GM23248 (cell line): ENCODE measurements around the gene MYH6. TPM values are rescaled to one million over a fixed set of nuclear protein-coding genes. Genes with fewer than 3 reads are reported as not detected.

ENCODE experiments used
- DNase-seq: peaks from one replicate; pipeline ENCODE4 v3.0.0-alpha.2; 2015
- H2AFZ ChIP-seq: fragments of 200-600 bp; sonication (generic); 2 replicates; pipeline ENCODE4 v1.6.1; 2016; ENCODE audit warnings: antibody characterized with exemption
- H3F3A ChIP-seq: fragments of 200-600 bp; sonication (generic); 2 replicates; pipeline ENCODE4 v1.6.1; 2016; ENCODE audit warnings: mild to moderate bottlenecking, antibody characterized with exemption, mixed run types; ENCODE audit not compliant: insufficient read depth
- H3K27ac ChIP-seq: fragments of 200-600 bp; sonication (generic); 2 replicates; pipeline ENCODE4 v1.5.1; 2016; ENCODE audit warnings: mild to moderate bottlenecking
- H3K27me3 ChIP-seq: fragments of 200-600 bp; sonication (generic); replicated peaks from 2 replicates; pipeline ENCODE4 v1.6.1; 2016; ENCODE audit warnings: mild to moderate bottlenecking; ENCODE audit not compliant: insufficient read depth
- H3K36me3 ChIP-seq: fragments of 200-600 bp; sonication (generic); 2 replicates; pipeline ENCODE4 v1.6.1; 2016; ENCODE audit warnings: low read depth, mild to moderate bottlenecking
- H3K4me1 ChIP-seq: fragments of 200-600 bp; sonication (generic); 2 replicates; pipeline ENCODE4 v1.6.1; 2016; ENCODE audit warnings: mild to moderate bottlenecking; ENCODE audit not compliant: insufficient read depth
- H3K4me2 ChIP-seq: fragments of 200-600 bp; sonication (generic); one replicate; pipeline ENCODE4 v1.6.1; 2016; ENCODE audit warnings: mild to moderate bottlenecking; ENCODE audit not compliant: unreplicated experiment
- H3K4me3 ChIP-seq: fragments of 200-600 bp; sonication (generic); 2 replicates; pipeline ENCODE4 v1.5.1; 2016; ENCODE audit warnings: mild to moderate bottlenecking
- H3K79me2 ChIP-seq: fragments of 200-600 bp; sonication (generic); 2 replicates; pipeline ENCODE4 v1.6.1; 2016; ENCODE audit warnings: mild to moderate bottlenecking; ENCODE audit not compliant: insufficient read depth
- H3K9ac ChIP-seq: fragments of 200-600 bp; sonication (generic); 2 replicates; pipeline ENCODE4 v1.6.1; 2016; ENCODE audit warnings: mild to moderate bottlenecking
- H3K9me2 ChIP-seq: fragments of 200-600 bp; sonication (generic); 2 replicates; pipeline ENCODE4 v1.6.1; 2016; ENCODE audit warnings: mixed run types, mild to moderate bottlenecking, moderate library complexity; ENCODE audit not compliant: insufficient read depth
- H3K9me3 ChIP-seq: fragments of 200-600 bp; sonication (generic); one replicate; pipeline ENCODE4 v1.6.1; 2017; ENCODE audit warnings: low read depth
- H4K20me1 ChIP-seq: fragments of 200-600 bp; sonication (generic); 2 replicates; pipeline ENCODE4 v1.6.0; 2016; ENCODE audit not compliant: insufficient read depth
- EZH2 ChIP-seq: fragments of 200-600 bp; sonication (generic); IDR thresholded peaks from 2 replicates; pipeline ENCODE4 v1.6.1; 2018; ENCODE audit warnings: antibody characterized with exemption, mild to moderate bottlenecking; ENCODE audit not compliant: insufficient read depth, poor library complexity, severe bottlenecking
- EZH2phosphoT487 ChIP-seq: fragments of 200-600 bp; sonication (generic); IDR thresholded peaks from 2 replicates; pipeline ENCODE4 v1.6.1; 2018; ENCODE audit warnings: antibody characterized with exemption, moderate library complexity, mild to moderate bottlenecking, low read depth; ENCODE audit not compliant: insufficient read depth
- WGBS, 2 experiments: methylation state at CpG; one replicate each; pipeline ENCODE4 v1.1.6; 2015 to 2017; ENCODE audit warnings: low lambda C conversion rate in 2 of 2, low coverage in 1 of 2; ENCODE audit errors: missing lambda C conversion rate in 2 of 2; 5-methylcytosine and 5-hydroxymethylcytosine counted together
- in situ Hi-C: fragments of 300-500 bp; cut with MboI; formaldehyde crosslinking; loops from 2 replicates; pipeline ENCODE4 v1.15.0; 2020
- polyA plus RNA-seq: library from polyadenylated mRNA; unstranded; fragments of >200 nt; fragmentation: Nextera tagmentation; extraction: Ambion mirVana; gene quantifications from 2 replicates; pipeline ENCODE4 v1.2.1, GENCODE V29; 2016
- total RNA-seq: library from RNA; depleted of rRNA; stranded (reverse); fragments of >200 nt; shearing (Covaris generic); gene quantifications from 2 replicates; pipeline ENCODE4 v1.2.3, GENCODE V29; 2014

MYH6 gene
- total and polyA plus RNA-seq, 2 experiments from 2014 or later, result not detected

DNA sequence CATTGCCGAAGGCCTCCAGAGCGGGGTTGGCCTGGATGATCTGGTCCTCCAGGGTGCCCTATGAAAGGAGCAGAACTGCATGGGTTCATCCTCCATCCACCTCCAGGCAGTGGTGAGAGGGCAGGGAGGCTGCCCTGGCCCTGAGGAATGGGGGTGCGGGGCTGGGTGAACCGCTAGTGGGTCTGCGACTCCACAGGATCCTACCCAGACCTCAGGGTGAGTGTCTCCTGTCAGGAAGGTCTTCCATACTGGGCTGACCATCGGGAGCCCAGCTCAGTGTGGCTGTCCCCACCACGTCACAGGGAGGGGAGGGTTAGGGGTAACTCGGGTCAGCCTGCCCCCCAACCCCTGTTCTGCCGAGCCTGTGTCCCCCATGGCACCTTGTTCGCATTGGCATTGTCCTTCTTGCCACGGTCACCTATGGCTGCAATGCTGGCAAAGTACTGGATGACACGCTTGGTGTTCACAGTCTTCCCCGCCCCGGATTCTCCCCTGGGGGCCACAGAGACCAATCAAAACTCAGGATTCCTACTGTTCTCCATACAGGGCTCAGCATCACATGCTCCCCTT, 3.7 kb downstream of the MYH6 start:
- Histone ChIP-seq H3K4me2 (no peak overlapping the region), H3K4me3 (no peak overlapping the region), H3K79me2 (no peaks in the 10 kb centered on the region), H3K9me3 (no peaks in the 10 kb centered on the region), H3K9ac (no peak overlapping the region), H3K4me1 (no peaks in the 10 kb centered on the region), H3K36me3 (no peaks in the 10 kb centered on the region), H3K27ac (no peak overlapping the region), H3K27me3 (peaks cover 18% of the 10 kb centered on the region), H3K9me2 (no peaks in the 10 kb centered on the region), H2AFZ (no peak overlapping the region), H4K20me1 (no peaks in the 10 kb centered on the region), H3F3A (no peaks in the 10 kb centered on the region)
- WGBS, 2 experiments, result 60 to 63% methylated on average over 14 of the region's 14 CpGs
- no peak for DNase-seq
- in situ Hi-C loops, result no loop called here
- no peak for TF ChIP-seq EZH2
- TF ChIP-seq EZH2phosphoT487, result no peak

DNA sequence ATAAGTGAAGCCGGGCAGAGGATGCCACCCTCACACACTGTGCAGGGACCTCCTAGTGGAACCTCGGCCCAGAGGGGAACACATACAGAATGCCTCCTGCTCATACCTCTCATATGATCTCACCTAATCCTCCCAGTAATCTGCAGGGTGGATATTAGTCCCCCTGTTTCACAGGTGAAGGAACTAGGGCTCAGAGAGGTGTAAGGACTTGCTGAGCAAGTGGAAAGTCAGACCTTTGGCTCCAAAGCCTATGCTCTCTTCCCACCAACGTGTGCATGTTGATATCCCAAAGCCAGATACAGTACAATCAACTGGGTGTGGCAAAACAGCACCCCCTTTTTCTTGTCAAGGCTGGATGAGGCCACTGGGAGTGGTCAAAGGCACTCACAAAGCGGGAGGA, 4.2 kb downstream of the MYH6 start:
- Histone ChIP-seq H3K36me3 (no peaks in the 10 kb centered on the region), H3K4me3 (no peak overlapping the region), H3K9me2 (no peaks in the 10 kb centered on the region), H2AFZ (no peak overlapping the region), H3K9me3 (no peaks in the 10 kb centered on the region), H3K27me3 (peaks cover 18% of the 10 kb centered on the region), H3F3A (no peaks in the 10 kb centered on the region), H3K4me2 (no peak overlapping the region), H3K79me2 (no peaks in the 10 kb centered on the region), H3K9ac (no peak overlapping the region), H3K27ac (no peak overlapping the region), H4K20me1 (no peaks in the 10 kb centered on the region), H3K4me1 (no peaks in the 10 kb centered on the region)
- TF ChIP-seq EZH2phosphoT487, result no peak
- no peak for TF ChIP-seq EZH2
- 38 to 42% methylated on average over 4 of the region's 4 CpGs for WGBS, 2 experiments
- in situ Hi-C loops, result no loop called here
- DNase-seq, result no peak

DNA sequence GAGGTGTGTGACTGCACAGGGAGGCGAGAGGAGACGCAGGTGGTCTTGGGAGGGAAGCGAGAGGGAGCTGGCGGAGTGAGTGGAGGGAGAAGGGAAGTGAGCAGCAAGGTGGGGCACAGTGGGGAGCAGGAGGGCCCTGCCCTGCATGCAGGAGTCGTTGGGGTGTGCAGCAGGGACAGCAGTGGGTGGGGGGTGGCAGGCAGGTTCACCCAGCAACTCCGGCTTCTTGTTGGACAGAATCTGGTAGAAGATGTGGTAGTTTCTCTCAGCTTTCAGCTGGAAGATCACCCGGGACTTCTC, 5.0 kb downstream of the MYH6 start:
- Histone ChIP-seq H3K9me2 (no peaks in the 10 kb centered on the region), H3F3A (no peaks in the 10 kb centered on the region), H2AFZ (no peak overlapping the region), H3K4me3 (no peak overlapping the region), H4K20me1 (no peaks in the 10 kb centered on the region), H3K4me1 (no peaks in the 10 kb centered on the region), H3K27me3 (peaks cover 13% of the 10 kb centered on the region), H3K27ac (no peak overlapping the region), H3K79me2 (no peaks in the 10 kb centered on the region), H3K9me3 (no peaks in the 10 kb centered on the region), H3K4me2 (no peak overlapping the region), H3K9ac (no peak overlapping the region), H3K36me3 (no peaks in the 10 kb centered on the region)
- in situ Hi-C loops, result no loop called here
- WGBS, 2 experiments, result 46 to 47% methylated on average over 5 to 7 of the region's 7 CpGs
- no peak for DNase-seq
- TF ChIP-seq EZH2, result no peak
- TF ChIP-seq EZH2phosphoT487, result no peak

DNA sequence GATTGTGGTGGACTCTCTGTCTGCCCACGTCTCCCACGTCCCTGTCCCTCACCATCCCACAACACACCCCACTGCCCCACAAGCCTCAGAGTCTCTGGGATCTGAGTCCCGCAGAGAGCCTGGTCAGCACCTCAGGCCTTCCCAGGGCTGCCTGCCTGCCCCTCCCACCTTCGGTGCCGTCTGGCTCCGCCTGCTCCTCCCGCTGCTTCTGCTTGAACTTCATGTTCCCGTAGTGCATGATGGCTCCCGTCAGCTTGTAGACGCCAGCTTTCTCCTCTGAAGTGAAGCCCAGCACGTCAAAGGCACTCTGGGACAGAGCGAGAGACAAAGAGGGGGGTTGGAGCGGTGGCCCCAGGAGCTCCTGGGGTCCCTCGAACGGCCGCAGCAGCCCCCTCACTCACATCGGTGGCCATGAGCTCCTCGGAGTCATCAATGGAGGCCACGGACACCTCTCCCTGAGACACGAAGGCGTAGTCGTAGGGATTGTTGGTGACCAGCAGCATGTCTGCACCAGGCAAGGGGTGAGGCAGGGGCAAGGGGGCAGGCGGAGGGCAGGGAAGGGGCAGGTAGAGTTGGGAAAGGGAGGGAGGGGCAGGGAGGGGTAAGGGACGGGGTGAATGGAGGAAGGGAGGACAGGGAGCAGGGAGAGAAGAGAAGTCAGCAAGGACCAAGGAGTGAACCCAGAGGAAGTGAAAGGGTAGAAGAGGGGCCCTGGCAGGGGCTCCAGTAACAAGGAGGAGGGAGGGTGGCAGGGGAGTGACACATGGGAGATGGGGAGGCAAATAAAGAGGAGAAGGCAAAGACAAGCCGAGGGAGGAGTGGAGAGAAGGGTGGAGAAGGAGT, 5.6 kb downstream of the MYH6 start:
- H3K9me3 ChIP-seq, result no peaks in the 10 kb centered on the region

More for the DNA sequence above, 5.6 kb downstream of the MYH6 start:
- H3K36me3 ChIP-seq, result no peaks in the 10 kb centered on the region
- no peak for TF ChIP-seq EZH2phosphoT487
- TF ChIP-seq EZH2, result no peak
- 18 to 27% methylated on average over 24 to 25 of the region's 25 CpGs for WGBS, 2 experiments
- H2AFZ ChIP-seq, result no peak overlapping the region
- no peaks in the 10 kb centered on the region for H3K9me2 ChIP-seq
- no peaks in the 10 kb centered on the region for H3F3A ChIP-seq
- H4K20me1 ChIP-seq, result no peaks in the 10 kb centered on the region
- peaks cover 13% of the 10 kb centered on the region for H3K27me3 ChIP-seq
- H3K4me1 ChIP-seq, result no peaks in the 10 kb centered on the region
- no peaks in the 10 kb centered on the region for H3K79me2 ChIP-seq
- H3K4me3 ChIP-seq, result no peak overlapping the region
- peak; percentile 13 for DNase-seq
- H3K4me2 ChIP-seq, result no peak overlapping the region
- H3K27ac ChIP-seq, result no peak overlapping the region
- in situ Hi-C loops, result no loop called here
- no peak overlapping the region for H3K9ac ChIP-seq
